ENCODE data around the gene OPA1. TPM values are rescaled to one million over a fixed set of nuclear protein-coding genes. Genes with fewer than 3 reads are reported as not detected.
A peak's percentile ranks its signal among the peaks of the same experiment; 100 is the strongest.

Gene OPA1, protein sequence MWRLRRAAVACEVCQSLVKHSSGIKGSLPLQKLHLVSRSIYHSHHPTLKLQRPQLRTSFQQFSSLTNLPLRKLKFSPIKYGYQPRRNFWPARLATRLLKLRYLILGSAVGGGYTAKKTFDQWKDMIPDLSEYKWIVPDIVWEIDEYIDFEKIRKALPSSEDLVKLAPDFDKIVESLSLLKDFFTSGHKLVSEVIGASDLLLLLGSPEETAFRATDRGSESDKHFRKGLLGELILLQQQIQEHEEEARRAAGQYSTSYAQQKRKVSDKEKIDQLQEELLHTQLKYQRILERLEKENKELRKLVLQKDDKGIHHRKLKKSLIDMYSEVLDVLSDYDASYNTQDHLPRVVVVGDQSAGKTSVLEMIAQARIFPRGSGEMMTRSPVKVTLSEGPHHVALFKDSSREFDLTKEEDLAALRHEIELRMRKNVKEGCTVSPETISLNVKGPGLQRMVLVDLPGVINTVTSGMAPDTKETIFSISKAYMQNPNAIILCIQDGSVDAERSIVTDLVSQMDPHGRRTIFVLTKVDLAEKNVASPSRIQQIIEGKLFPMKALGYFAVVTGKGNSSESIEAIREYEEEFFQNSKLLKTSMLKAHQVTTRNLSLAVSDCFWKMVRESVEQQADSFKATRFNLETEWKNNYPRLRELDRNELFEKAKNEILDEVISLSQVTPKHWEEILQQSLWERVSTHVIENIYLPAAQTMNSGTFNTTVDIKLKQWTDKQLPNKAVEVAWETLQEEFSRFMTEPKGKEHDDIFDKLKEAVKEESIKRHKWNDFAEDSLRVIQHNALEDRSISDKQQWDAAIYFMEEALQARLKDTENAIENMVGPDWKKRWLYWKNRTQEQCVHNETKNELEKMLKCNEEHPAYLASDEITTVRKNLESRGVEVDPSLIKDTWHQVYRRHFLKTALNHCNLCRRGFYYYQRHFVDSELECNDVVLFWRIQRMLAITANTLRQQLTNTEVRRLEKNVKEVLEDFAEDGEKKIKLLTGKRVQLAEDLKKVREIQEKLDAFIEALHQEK
- total RNA-seq (100 to 1,000 TPM in 7 of 9 donors, 10 to 100 TPM in 2; 76.7 to 215 (median 107) TPM), polyA plus RNA-seq (10 to 100 TPM; 23.0 to 47.9 TPM)
- long read RNA-seq, donor 1, full-length matches to known transcripts = 116 of 134 reads
- long read RNA-seq, donor 1, partial matches to known transcripts = 12 of 134 reads
- long read RNA-seq, donor 1, other reads (novel, unspliced or antisense) = 6 of 134 reads
- long read RNA-seq, donor 2, full-length matches to known transcripts = 147 of 197 reads
- long read RNA-seq, donor 2, partial matches to known transcripts = 31 of 197 reads
- long read RNA-seq, donor 2, other reads (novel, unspliced or antisense) = 19 of 197 reads
- long read RNA-seq, donor 3, full-length matches to known transcripts = 110 of 134 reads
- long read RNA-seq, donor 3, partial matches to known transcripts = 11 of 134 reads
- long read RNA-seq, donor 3, other reads (novel, unspliced or antisense) = 13 of 134 reads

DNA sequence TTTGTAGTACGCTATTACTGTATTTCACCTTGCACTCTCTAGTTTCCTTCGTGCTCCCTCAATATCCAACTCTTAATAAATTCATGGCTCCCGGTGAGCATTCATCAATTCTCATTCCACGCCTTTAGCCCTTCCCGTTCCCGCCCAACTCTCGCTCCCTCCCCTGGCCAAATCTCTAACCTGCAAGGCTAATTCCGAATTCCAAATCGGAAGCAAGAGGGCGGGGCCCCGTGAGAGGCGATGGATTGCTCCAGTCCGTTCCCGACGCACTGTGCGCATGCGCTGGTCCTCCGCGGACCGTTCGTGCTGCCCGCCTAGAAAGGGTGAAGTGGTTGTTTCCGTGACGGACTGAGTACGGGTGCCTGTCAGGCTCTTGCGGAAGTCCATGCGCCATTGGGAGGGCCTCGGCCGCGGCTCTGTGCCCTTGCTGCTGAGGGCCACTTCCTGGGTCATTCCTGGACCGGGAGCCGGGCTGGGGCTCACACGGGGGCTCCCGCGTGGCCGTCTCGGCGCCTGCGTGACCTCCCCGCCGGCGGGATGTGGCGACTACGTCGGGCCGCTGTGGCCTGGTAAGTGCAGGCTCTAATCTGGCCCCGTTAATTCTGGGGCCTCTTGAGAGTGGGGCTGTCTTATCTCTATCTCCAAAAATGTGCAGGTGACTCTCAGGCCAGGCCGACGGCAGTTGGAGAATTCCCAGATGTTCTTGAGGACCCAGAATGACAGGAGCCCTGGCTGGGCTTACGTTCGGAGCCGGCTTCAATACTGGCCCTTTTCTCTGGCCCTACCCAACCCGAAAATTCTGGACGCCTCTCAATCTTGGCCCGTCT lies at the start of gene OPA1:
Gene OPA1 (plus strand): TSS at position 368 of the 827 bp plus-strand sequence. CDS start 170 bp downstream, at position 538.
- 1 to 2% (median 1%) methylated on average over 28 to 55 of the region's 55 CpGs for WGBS, 4 donors
- H3K4me3 ChIP-seq = peak within 1 kb of the TSS; percentile 71 to 100 (median 92)
- no peaks in the 10 kb centered on the region for H3K27me3 ChIP-seq
- peak within 1 kb of the TSS; percentile 85 to 98 (median 93) for H3K27ac ChIP-seq
- intact Hi-C loops (cut with DNase I) = loop anchor here in 1 of 10 donors (5.0 kb wide), 1 partner anchor 766 kb away; no protein-coding TSS in a partner anchor
- H3K36me3 ChIP-seq = peaks cover 0 to 14% (median 8%) of the 10 kb centered on the region in 9 donors
- H3K4me1 ChIP-seq = peaks cover 3 to 39% (median 24%) of the 10 kb centered on the region in 12 donors
- ATAC-seq (peak; percentile 98 to 99 (median 98)), DNase-seq (peak; percentile 97 to 99 (median 99))
- H3K9me3 ChIP-seq = no peaks in the 10 kb centered on the region
- TF ChIP-seq POLR2A (IDR thresholded peaks at IDR 0.05) = peak in 1 of 2 donors; percentile 69
- TF ChIP-seq, protein P1, sequence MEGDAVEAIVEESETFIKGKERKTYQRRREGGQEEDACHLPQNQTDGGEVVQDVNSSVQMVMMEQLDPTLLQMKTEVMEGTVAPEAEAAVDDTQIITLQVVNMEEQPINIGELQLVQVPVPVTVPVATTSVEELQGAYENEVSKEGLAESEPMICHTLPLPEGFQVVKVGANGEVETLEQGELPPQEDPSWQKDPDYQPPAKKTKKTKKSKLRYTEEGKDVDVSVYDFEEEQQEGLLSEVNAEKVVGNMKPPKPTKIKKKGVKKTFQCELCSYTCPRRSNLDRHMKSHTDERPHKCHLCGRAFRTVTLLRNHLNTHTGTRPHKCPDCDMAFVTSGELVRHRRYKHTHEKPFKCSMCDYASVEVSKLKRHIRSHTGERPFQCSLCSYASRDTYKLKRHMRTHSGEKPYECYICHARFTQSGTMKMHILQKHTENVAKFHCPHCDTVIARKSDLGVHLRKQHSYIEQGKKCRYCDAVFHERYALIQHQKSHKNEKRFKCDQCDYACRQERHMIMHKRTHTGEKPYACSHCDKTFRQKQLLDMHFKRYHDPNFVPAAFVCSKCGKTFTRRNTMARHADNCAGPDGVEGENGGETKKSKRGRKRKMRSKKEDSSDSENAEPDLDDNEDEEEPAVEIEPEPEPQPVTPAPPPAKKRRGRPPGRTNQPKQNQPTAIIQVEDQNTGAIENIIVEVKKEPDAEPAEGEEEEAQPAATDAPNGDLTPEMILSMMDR (IDR thresholded peaks at IDR 0.05) = peak in 10 of 12 donors; percentile 10 to 58 (median 38)

DNA sequence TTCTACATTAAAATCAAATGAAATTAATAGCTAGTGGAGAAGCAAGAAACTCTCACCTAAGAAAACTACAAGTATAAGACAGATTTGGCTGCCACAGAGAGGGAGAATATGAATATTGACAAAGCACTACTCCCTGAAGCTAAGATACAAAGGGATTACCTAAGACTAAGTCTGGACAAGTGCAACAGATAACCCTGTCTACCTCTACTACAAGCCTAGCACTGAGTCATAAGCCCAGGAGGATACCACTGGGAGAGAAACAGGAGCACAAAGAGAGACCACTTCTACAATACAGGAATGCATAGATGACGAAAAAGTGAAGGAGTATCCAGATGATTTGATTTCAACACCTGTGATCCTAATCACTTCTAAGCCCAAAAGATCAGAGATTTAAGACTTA lies 48.7 kb upstream of the OPA1 start:
- H3K4me1 ChIP-seq = no peaks in the 10 kb centered on the region
- peaks cover 0 to 17% (median 0%) of the 10 kb centered on the region in 12 donors for H3K9me3 ChIP-seq
- TF ChIP-seq, protein P1 (IDR thresholded peaks at IDR 0.05) = no peak
- TF ChIP-seq POLR2A (IDR thresholded peaks at IDR 0.05) = no peak
- no peak for DNase-seq
- H3K27ac ChIP-seq = no peak overlapping the region
- ATAC-seq = no peak
- no peaks in the 10 kb centered on the region for H3K36me3 ChIP-seq
- intact Hi-C loops (cut with DNase I) = no loop called here
- WGBS, 4 donors = 62 to 73% (median 69%) methylated on average over 1 of the region's 1 CpG
- no peaks in the 10 kb centered on the region for H3K27me3 ChIP-seq
- H3K4me3 ChIP-seq = no peak overlapping the region

DNA sequence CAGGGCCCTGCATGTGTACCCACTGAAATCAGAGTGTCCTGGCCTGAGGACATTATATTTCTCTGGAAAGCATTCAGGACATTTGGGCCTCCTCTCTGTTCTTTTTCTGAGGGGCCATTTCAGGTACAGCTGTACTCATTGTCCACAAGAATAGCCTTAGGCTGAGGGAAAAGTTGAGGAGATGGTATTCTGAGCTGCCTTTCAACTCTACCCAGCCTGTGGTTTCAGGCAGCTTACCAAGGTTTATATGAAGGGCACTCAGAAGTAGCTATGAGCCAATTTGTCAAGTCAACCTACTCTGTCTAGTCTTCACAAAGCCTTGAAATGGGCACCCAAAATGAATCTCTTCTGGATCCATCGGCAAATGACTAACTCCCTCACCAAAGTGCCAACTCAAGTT lies 47.7 kb upstream of the OPA1 start:
- Histone ChIP-seq H3K27me3 (no peaks in the 10 kb centered on the region), H3K36me3 (no peaks in the 10 kb centered on the region), H3K4me1 (no peaks in the 10 kb centered on the region), H3K27ac (no peak overlapping the region), H3K4me3 (no peak overlapping the region), H3K9me3 (peaks cover 0 to 17% (median 0%) of the 10 kb centered on the region in 12 donors)
- 88 to 100% (median 96%) methylated on average over 1 of the region's 1 CpG for WGBS, 4 donors
- no peak for DNase-seq
- ATAC-seq = no peak
- intact Hi-C loops (cut with DNase I) = no loop called here
- TF ChIP-seq, protein P1 (IDR thresholded peaks at IDR 0.05) = no peak
- no peak for TF ChIP-seq POLR2A (IDR thresholded peaks at IDR 0.05)
